ENCODE results near the gene SLC16A6.
"Not testable (repeated sequence)": the region's sequence is repeated elsewhere in the genome, so short reads cannot be mapped to it uniquely, and the experiment has no call there.

The SLC16A6 gene

GRCh38 chr17:68255731-68256538 is 35.0 kb downstream of the SLC16A6 start:
- Mint-ChIP-seq H3K4me1 (ENCODE audit: low read depth) (peaks cover 86% of the 10 kb centered on the region), H3K36me3 (ENCODE audit: low read depth) (peaks cover 72% of the 10 kb centered on the region), H3K27ac (peak overlapping the region; percentile 94), H3K27me3 (no peaks in the 10 kb centered on the region), H3K4me3 (no peak overlapping the region), H3K9me3 (peaks cover 2% of the 10 kb centered on the region)
- no peak for DNase-seq

DNA sequence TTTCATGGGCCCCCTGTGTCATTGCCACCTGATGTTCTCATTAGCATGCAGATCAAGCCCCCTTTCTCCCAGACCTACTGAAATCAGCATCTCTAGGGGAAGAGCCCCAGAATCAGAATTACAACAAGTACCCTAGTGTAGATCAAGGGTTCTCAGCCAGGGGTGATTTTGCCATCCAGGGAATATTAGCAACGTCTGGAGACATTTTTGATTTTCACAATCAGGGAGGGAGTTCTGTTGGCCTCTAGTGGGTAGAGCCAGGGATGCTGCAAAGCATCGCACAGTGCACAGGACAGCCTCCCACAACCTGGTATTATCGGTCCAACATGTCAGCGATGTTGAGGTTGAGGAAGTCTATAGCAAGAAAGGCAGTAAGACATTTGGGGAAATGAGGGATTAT is 35.8 kb downstream of the SLC16A6 start:
- Mint-ChIP-seq H3K4me1 (ENCODE audit: low read depth) (peaks cover 88% of the 10 kb centered on the region), H3K27ac (peak overlapping the region; percentile 94), H3K36me3 (ENCODE audit: low read depth) (peaks cover 80% of the 10 kb centered on the region), H3K4me3 (no peak overlapping the region), H3K27me3 (no peaks in the 10 kb centered on the region), H3K9me3 (peaks cover 2% of the 10 kb centered on the region)
- no peak for DNase-seq

DNA sequence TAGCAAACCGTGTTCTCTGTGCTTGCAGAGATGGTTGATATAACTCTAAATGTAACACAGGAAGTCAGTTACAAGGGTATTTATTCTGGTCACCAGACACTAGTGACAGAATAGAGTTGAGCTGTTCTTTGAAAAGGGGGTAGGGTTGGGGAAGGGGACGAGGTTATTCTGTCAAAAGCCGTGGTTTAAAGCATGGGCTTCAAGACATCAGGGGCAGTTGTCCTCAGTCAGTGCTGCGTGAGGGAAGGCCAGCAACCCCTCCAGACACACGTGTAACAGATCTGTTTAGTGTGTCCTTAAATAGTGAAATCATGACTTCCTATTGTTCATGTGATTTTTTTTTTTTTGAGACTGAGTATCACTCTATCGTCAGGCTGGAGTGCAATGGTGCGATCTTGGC is 37.5 kb downstream of the SLC16A6 start:
- peak; percentile 43 for DNase-seq
- H3K9me3 Mint-ChIP-seq, result not testable (repeated sequence)

GRCh38 chr17:68249354-68249765 is 41.6 kb downstream of the SLC16A6 start:
- DNase-seq, result peak; percentile 48
- peak overlapping the region; percentile 98 for H3K27ac Mint-ChIP-seq
- H3K4me1 Mint-ChIP-seq (ENCODE audit: low read depth), result peaks cover 66% of the 10 kb centered on the region
- peaks cover 68% of the 10 kb centered on the region for H3K36me3 Mint-ChIP-seq (ENCODE audit: low read depth)
- peak overlapping the region; percentile 83 for H3K4me3 Mint-ChIP-seq
- no peaks in the 10 kb centered on the region for H3K27me3 Mint-ChIP-seq
- H3K9me3 Mint-ChIP-seq, result no peaks in the 10 kb centered on the region

More for the DNA sequence above, 37.5 kb downstream of the SLC16A6 start:
- H3K4me3 Mint-ChIP-seq, H3K27me3 Mint-ChIP-seq: not testable (repeated sequence)
- Mint-ChIP-seq H3K27ac (peak overlapping the region; percentile 82), H3K36me3 (ENCODE audit: low read depth) (peaks cover 96% of the 10 kb centered on the region), H3K4me1 (ENCODE audit: low read depth) (peaks cover 92% of the 10 kb centered on the region)

GRCh38 chr17:68248891-68249290 is 42.0 kb downstream of the SLC16A6 start:
- Mint-ChIP-seq H3K27ac (peak overlapping the region; percentile 98), H3K27me3 (no peaks in the 10 kb centered on the region), H3K4me3 (peak overlapping the region; percentile 83), H3K36me3 (ENCODE audit: low read depth) (peaks cover 64% of the 10 kb centered on the region), H3K9me3 (no peaks in the 10 kb centered on the region), H3K4me1 (ENCODE audit: low read depth) (peaks cover 61% of the 10 kb centered on the region)
- no peak for DNase-seq

- H3K4me1 Mint-ChIP-seq (ENCODE audit: low read depth), result peaks cover 55% of the 10 kb centered on the region
- DNase-seq, result no peak
- H3K9me3 Mint-ChIP-seq, result no peaks in the 10 kb centered on the region
- H3K4me3 Mint-ChIP-seq, result peak overlapping the region; percentile 83
- H3K27ac Mint-ChIP-seq, result peak overlapping the region; percentile 98
- peaks cover 58% of the 10 kb centered on the region for H3K36me3 Mint-ChIP-seq (ENCODE audit: low read depth)
- H3K27me3 Mint-ChIP-seq, result no peaks in the 10 kb centered on the region
Measured at GRCh38 chr17:68248199-68248825, 42.6 kb downstream of the SLC16A6 start.

DNA sequence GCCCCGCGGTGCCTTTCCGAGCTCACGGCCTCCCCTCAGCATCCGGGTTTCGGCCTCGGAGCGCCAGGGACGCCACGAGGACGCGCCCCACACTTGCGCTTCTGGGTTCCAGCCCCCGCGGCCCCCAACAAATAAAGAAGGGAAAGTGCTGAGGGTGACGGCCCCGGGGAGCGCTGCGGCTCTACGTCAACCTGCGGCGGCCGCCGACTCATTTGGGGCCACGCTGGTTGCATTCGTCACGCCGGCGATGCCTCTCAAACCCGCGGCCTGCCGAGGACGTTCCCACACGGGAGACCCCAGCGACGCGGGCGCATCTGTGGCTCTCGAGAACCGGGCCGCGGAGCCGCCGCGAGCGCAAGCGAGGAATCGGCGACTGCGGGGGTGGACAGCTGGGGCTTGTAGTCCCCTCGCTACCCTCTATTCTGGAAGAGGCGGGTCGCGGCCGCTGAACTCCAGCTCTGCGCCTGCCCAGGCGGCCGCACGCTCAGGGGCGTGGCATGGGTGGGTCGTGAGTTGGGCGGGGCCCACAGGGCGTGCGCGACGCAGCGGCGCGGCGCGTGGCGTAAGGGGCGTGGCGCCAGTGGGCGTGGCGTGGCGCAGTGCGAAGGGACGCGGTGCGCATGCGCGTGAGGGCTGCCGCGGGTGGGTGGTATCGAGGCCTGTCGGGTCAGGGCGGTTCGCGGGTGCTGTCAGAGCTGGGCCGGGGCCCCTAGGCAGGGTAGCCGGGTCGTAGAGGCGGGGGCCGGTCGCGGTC is 43.3 kb downstream of the SLC16A6 start, which contains the start of gene AMZ2:
Gene AMZ2, plus strand, starts transcription at position 599 of the 754 bp plus-strand sequence. CDS start 2,145 bp downstream, outside the sequence.
- Mint-ChIP-seq H3K9me3 (no peaks in the 10 kb centered on the region), H3K4me3 (peak within 1 kb of the TSS; percentile 83), H3K36me3 (ENCODE audit: low read depth) (peaks cover 51% of the 10 kb centered on the region), H3K27me3 (no peaks in the 10 kb centered on the region), H3K4me1 (ENCODE audit: low read depth) (peaks cover 49% of the 10 kb centered on the region), H3K27ac (peak within 1 kb of the TSS; percentile 98)
- peak; percentile 100 for DNase-seq

DNA sequence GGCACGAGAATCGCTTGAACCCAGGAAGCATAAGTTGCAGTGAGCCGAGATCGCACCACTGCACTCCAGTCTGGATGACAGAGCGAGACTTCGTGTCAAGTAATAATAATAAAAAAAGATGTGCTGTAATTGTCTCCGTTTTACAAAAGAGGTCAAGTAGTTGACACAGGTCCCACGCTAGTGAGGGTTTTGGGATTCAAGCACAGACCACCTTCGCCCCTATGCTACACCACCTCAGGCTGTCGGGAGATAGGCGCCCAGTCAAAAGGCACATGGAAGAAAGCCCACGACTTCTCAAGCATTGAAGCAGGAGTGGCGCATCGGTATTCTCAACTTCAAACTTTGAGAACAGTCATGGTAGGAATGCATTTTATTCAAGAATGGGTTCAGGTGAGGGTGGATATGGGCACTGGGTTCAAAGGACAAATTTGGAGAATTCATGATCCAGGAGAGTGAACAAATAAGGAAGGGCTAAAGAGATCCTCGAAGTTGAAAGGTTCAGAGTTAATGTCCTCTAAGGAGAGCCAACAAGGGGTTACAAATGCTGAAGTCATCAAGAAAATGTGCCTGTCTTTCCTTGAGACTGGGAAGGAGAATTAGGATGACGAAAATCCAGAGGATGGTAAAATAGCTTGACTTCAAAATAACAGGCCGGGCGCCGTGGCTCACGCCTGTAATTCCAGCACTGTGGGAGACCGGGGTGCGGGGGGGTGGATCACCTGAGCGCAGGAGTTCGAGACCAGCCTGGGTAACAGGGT is 44.5 kb downstream of the SLC16A6 start:
- Mint-ChIP-seq H3K36me3 (ENCODE audit: low read depth) (peaks cover 39% of the 10 kb centered on the region), H3K27me3 (no peaks in the 10 kb centered on the region), H3K4me1 (ENCODE audit: low read depth) (peaks cover 40% of the 10 kb centered on the region), H3K9me3 (no peaks in the 10 kb centered on the region), H3K27ac (peak overlapping the region; percentile 98), H3K4me3 (peak overlapping the region; percentile 83)
- DNase-seq, result no peak

- H3K27me3 Mint-ChIP-seq, result no peaks in the 10 kb centered on the region
- no peaks in the 10 kb centered on the region for H3K9me3 Mint-ChIP-seq
- H3K27ac Mint-ChIP-seq, result peak overlapping the region; percentile 96
- peaks cover 54% of the 10 kb centered on the region for H3K4me1 Mint-ChIP-seq (ENCODE audit: low read depth)
- peak overlapping the region; percentile 79 for H3K4me3 Mint-ChIP-seq
- H3K36me3 Mint-ChIP-seq (ENCODE audit: low read depth), result no peaks in the 10 kb centered on the region
- DNase-seq, result peak; percentile 21
Measured at GRCh38 chr17:68239632-68240366, 51.1 kb downstream of the SLC16A6 start.

DNA sequence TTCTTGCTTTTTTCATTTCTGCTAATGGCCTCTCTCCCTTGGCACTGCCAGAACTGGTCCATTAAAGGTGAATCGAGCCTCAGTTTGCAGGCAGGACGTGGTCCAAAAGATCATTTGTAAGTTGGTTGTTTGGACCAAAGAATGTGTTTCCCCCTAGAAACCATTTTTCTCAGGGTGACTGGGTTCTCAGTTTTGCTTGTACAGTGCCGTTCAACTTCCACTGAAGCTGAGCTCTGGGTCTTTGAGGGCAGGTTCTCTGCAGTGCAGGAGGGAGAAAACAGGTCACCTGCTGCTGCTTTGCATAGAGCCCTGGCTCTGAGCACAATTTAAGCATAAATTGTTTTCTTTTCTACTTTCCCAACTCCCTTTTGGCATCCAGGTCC is 52.1 kb downstream of the SLC16A6 start:
- Mint-ChIP-seq H3K9me3 (no peaks in the 10 kb centered on the region), H3K4me1 (ENCODE audit: low read depth) (peaks cover 58% of the 10 kb centered on the region), H3K36me3 (ENCODE audit: low read depth) (no peaks in the 10 kb centered on the region), H3K27ac (peak overlapping the region; percentile 96), H3K27me3 (no peaks in the 10 kb centered on the region), H3K4me3 (peak overlapping the region; percentile 79)
- DNase-seq, result peak; percentile 38

GRCh38 chr17:68238164-68238870 is 52.6 kb downstream of the SLC16A6 start:
- Mint-ChIP-seq H3K27me3 (no peaks in the 10 kb centered on the region), H3K36me3 (ENCODE audit: low read depth) (no peaks in the 10 kb centered on the region), H3K9me3 (no peaks in the 10 kb centered on the region), H3K27ac (peak overlapping the region; percentile 96), H3K4me3 (peak overlapping the region; percentile 79), H3K4me1 (ENCODE audit: low read depth) (peaks cover 59% of the 10 kb centered on the region)
- no peak for DNase-seq

DNA sequence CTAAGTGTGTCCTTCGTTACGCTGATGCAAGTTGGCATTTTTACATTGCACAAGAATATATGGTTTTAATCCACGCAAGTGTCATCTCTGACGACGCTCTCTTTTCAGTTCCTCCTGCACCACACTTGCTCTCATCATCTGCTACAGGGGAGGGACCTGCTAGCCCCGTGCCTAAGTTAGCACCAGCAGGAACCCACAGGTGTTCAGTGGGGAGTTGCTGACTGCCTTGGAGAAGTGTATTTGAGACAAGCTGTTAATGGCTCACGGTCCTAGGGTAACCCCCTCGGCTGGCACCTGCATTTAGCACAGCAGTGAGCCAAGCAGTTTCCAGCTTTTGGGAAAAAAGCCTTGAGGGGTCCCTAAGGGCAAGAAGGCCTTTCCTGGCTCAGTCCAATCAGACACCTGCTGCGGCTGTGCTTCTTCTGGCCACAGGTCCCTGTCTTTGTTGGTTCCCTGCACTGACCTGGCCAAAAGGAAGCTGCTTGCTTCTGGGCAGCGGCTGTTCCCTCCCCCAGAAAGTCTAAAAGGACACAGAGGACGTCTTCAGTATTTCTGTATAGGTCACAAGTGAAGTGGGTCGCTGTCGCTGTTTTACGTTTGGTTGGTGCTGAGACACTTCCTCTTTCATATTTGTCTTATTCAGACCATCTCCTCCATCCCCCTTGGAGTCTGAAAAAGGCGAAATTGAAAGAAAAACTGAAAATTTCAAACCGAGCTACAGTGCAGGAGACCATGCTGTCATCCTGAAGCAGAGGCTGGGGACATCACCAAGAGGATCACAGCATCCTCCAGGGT is 53.4 kb downstream of the SLC16A6 start:
- not testable (repeated sequence) for H3K36me3 Mint-ChIP-seq (ENCODE audit: low read depth)
- H3K4me3 Mint-ChIP-seq, result peak overlapping the region; percentile 79

More for the DNA sequence above, 53.4 kb downstream of the SLC16A6 start:
- not testable (repeated sequence) for H3K27me3 Mint-ChIP-seq, H3K9me3 Mint-ChIP-seq
- H3K27ac Mint-ChIP-seq, result peak overlapping the region; percentile 96
- peaks cover 63% of the 10 kb centered on the region for H3K4me1 Mint-ChIP-seq (ENCODE audit: low read depth)
- peak; percentile 67 for DNase-seq
